ENCODE measurements around the gene CNTNAP5.

The CNTNAP5 gene

DNA sequence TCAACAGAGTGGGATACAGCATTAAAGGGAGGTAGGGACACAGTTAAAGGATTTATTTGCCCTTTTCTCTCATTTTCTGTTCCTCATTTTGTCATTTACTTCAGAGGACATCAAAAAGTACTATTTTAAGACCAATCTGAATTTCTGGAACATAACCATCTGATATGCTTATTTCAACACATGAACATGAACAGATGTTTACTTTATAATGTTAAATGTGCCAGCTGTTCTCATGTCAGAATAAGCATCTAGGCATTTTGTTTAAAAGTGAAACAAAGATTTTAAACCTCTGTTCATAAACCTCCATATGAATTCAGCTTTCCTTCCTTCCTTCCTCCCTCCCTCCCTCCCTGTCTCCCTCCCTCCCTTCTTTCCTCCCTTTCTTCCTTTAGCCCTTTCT, 677.7 kb downstream of the CNTNAP5 start:
- H3K36me3 Mint-ChIP-seq (ENCODE audit: low read depth) = no peaks in the 10 kb centered on the region
- H3K27me3 Mint-ChIP-seq = no peaks in the 10 kb centered on the region
- no peak overlapping the region for H3K4me3 Mint-ChIP-seq
- H3K27ac Mint-ChIP-seq = no peak overlapping the region
- peaks cover 12% of the 10 kb centered on the region for H3K9me3 Mint-ChIP-seq
- no peaks in the 10 kb centered on the region for H3K4me1 Mint-ChIP-seq (ENCODE audit: low read depth)

DNA sequence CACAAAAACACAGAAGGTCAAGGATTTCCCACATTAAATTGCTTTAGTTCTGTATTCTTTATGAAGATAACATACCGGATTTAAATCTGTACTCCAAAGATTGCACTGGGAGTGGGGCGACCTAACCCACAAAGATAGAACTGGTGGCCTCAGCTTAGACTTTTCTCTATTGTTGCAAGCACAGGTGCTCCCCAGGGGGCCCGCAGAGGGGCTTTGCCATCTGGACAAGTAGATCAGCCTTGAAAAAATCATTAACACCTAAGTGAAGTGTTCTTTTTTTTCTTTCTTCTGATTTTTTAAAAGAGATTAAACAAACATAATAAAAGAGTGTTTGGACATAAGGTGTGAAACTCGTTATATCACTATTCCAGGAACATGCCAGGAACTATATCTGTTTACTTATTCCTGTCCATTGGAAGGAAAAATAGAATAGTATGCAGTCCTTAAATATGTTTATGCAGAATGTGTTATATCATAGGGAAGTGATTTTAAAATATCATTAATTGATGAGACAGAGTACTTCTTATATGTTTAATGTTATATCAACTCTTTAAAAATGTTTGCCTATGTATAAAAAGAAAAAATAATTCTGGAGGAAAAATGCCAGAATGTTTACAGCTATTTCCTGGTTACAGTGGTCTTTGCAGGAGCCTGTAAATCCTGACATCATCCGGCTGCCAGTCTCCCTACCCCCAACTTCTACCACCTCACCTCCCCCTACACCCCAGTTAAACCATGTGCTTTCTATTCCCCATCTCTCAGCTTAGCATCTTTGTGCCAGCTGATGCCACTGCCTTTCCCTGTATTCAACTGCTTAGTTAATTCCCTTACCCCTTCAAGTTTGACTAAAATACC, 679.2 kb downstream of the CNTNAP5 start:
- Mint-ChIP-seq H3K9me3 (peaks cover 16% of the 10 kb centered on the region), H3K4me3 (no peak overlapping the region), H3K36me3 (ENCODE audit: low read depth) (no peaks in the 10 kb centered on the region), H3K27me3 (no peaks in the 10 kb centered on the region), H3K27ac (no peak overlapping the region), H3K4me1 (ENCODE audit: low read depth) (no peaks in the 10 kb centered on the region)

DNA sequence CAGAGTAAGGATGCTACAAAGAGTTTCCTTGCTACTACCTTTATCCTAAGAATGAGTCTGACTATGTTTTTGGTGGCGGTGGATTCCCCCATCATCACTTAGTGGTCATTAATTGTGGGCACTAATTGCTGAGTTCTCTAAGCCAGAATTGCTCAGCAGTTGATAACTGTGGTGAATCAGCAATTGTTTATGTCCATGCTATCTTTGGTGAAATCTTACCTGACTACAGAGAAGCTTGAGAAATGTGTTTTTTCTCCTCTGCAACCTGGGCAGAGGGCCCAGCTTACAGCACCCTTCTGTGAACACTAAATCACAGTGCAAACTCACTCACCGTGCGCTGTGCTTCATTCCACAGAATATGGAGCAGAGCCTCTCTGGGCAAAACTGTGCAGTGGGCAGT, 683.6 kb downstream of the CNTNAP5 start:
- H3K9me3 Mint-ChIP-seq = peaks cover 12% of the 10 kb centered on the region
- no peak overlapping the region for H3K27ac Mint-ChIP-seq
- no peaks in the 10 kb centered on the region for H3K4me1 Mint-ChIP-seq (ENCODE audit: low read depth)
- no peaks in the 10 kb centered on the region for H3K36me3 Mint-ChIP-seq (ENCODE audit: low read depth)
- no peak overlapping the region for H3K4me3 Mint-ChIP-seq
- H3K27me3 Mint-ChIP-seq = no peaks in the 10 kb centered on the region

DNA sequence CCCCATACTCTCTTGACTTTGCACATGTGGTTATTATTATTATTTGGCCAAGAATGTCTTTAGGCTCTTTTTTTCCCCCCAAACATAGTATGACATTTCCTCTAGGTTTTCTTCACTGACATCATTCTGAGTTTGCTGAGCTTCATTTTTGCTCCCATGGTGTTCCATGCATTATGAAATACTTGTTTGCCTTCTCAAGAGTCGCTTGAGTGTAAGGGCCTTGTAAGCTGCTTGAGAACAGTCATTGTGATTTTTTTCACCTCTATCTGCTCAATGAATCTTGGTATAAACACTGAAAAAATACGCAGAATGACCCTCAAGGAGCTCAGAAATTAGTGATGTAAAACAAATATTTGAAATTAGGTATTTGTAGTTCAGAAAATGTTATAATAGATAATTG, 688.9 kb downstream of the CNTNAP5 start:
- no peaks in the 10 kb centered on the region for H3K27me3 Mint-ChIP-seq
- no peaks in the 10 kb centered on the region for H3K9me3 Mint-ChIP-seq
- no peaks in the 10 kb centered on the region for H3K4me1 Mint-ChIP-seq (ENCODE audit: low read depth)
- no peaks in the 10 kb centered on the region for H3K36me3 Mint-ChIP-seq (ENCODE audit: low read depth)
- no peak overlapping the region for H3K27ac Mint-ChIP-seq
- no peak overlapping the region for H3K4me3 Mint-ChIP-seq

DNA sequence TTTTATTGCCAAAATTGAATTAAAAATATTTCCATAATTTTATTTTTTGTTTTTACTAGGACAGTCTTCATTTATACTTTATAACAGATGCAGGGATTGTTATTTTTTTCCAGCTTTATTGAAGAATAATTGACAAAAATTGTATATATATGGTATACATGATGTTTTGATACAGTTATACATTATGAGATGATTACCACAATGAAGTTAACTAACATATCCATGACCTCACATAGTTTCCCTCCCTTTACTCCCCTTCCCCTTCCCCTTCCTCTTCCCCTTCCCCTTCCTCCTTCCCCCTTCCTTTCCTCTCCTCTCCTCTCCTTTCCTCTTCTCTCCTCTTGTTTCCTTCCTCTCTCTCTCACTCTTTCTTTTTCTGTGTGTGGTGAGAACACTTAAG, 700.1 kb downstream of the CNTNAP5 start:
- H3K4me3 Mint-ChIP-seq = no peak overlapping the region
- H3K27ac Mint-ChIP-seq = no peak overlapping the region
- no peaks in the 10 kb centered on the region for H3K36me3 Mint-ChIP-seq (ENCODE audit: low read depth)
- no peaks in the 10 kb centered on the region for H3K4me1 Mint-ChIP-seq (ENCODE audit: low read depth)
- no peaks in the 10 kb centered on the region for H3K27me3 Mint-ChIP-seq
- H3K9me3 Mint-ChIP-seq = no peaks in the 10 kb centered on the region

DNA sequence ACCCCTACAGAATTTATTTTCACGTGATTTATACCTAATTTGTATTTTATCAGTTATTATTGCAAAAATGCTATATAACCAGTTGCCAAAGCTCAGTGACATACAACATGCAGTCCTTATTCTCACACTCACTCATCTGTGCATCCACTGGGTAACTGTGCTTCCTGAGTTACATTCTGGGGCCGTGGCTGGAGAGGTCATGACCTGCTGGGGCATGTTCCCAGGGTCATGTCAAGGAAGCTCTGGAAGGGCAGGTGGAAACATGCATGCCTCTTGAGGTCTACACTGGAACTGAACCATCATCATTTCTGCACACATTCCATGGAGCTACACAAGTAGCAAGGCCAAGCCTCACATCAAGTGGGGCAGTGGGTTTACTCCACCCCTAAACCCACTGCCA, 715.5 kb downstream of the CNTNAP5 start:
- H3K4me3 Mint-ChIP-seq = no peak overlapping the region
- H3K27ac Mint-ChIP-seq = no peak overlapping the region
- H3K27me3 Mint-ChIP-seq = no peaks in the 10 kb centered on the region
- peaks cover 5% of the 10 kb centered on the region for H3K9me3 Mint-ChIP-seq
- no peaks in the 10 kb centered on the region for H3K36me3 Mint-ChIP-seq (ENCODE audit: low read depth)
- H3K4me1 Mint-ChIP-seq (ENCODE audit: low read depth) = no peaks in the 10 kb centered on the region

DNA sequence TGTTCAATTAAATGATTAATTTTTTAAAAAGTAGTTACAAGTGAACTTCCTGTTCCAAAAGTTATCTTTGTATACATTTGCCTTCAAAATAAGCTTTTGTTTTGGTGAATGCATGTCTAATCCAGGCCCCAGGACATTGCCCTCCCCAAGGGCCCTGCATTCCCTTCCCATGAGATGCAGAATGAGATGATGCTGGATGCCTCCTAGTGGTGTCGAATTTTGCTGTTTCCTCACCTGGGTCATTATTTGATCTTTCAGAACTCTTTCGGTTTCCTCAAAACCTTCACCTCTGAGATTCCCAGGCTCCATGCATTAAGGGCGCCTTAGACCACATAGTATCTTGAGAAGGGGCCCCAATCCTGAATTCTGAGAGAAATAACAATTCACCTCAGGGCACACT, 728.8 kb downstream of the CNTNAP5 start:
- H3K4me1 Mint-ChIP-seq (ENCODE audit: low read depth) = no peaks in the 10 kb centered on the region
- no peak overlapping the region for H3K27ac Mint-ChIP-seq
- no peaks in the 10 kb centered on the region for H3K27me3 Mint-ChIP-seq
- no peaks in the 10 kb centered on the region for H3K9me3 Mint-ChIP-seq
- no peak overlapping the region for H3K4me3 Mint-ChIP-seq
- no peaks in the 10 kb centered on the region for H3K36me3 Mint-ChIP-seq (ENCODE audit: low read depth)

DNA sequence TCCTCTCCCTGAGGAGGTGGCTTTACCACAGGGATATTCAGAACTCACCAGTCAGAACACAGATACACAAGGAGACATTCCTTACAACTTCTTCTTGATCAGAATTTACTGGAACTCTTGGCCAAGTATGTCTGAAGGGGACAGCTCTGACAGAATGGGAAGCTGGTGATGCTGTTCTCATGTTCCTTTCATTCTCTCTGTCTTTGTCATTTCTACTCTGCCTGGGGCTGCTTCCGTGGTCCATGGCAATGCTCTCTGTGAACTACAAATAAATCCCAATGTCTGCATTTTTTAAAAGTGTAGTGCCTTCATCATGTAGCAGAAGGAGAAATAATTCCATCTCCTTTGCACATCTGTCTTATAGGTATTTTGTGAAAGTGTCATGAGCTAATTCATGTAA, 730.3 kb downstream of the CNTNAP5 start:
- Mint-ChIP-seq H3K4me3 (no peak overlapping the region), H3K27ac (no peak overlapping the region), H3K4me1 (ENCODE audit: low read depth) (no peaks in the 10 kb centered on the region), H3K27me3 (no peaks in the 10 kb centered on the region), H3K36me3 (ENCODE audit: low read depth) (no peaks in the 10 kb centered on the region), H3K9me3 (no peaks in the 10 kb centered on the region)

DNA sequence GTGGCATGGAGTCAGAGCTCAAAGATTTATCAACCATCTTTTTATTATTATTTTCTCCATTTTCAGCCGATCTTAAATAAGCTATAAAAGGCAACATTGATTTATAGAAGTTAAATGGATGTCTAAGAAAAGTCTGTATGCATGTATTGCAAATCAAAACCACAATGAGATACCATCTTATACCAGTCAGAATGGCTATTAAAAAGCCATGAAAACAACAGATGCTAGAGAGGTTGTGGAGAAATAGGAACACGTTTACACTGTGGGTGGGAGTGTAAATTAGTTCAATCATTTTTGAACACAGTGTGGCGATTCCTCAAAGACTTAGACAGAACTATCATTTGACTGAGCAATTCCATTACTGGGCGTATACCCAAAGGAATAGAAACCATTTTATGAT, 731.0 kb downstream of the CNTNAP5 start:
- Mint-ChIP-seq H3K27me3 (no peaks in the 10 kb centered on the region), H3K36me3 (ENCODE audit: low read depth) (no peaks in the 10 kb centered on the region), H3K27ac (no peak overlapping the region), H3K4me3 (no peak overlapping the region), H3K9me3 (no peaks in the 10 kb centered on the region), H3K4me1 (ENCODE audit: low read depth) (no peaks in the 10 kb centered on the region)

DNA sequence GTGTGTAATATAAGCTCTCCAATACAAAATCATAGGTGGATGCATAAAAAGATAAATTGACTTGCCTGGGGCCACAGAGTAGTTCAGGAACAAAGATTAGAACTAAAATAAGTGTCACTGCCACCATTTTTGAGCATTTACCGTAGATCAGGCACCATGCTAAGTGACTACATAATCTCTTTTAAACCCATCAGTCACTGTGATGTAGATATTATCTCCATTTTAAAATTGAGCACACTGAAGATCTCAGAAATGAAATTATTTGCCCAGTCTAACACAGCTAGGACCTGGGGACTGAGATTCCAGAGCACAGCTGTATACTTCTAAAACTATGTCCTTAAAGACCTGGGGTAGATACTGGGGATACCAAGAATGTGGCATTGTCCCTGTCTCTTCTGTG, 737.3 kb downstream of the CNTNAP5 start:
- no peaks in the 10 kb centered on the region for H3K36me3 Mint-ChIP-seq (ENCODE audit: low read depth)
- no peak overlapping the region for H3K27ac Mint-ChIP-seq
- no peaks in the 10 kb centered on the region for H3K4me1 Mint-ChIP-seq (ENCODE audit: low read depth)
- no peak overlapping the region for H3K4me3 Mint-ChIP-seq
- no peaks in the 10 kb centered on the region for H3K27me3 Mint-ChIP-seq
- H3K9me3 Mint-ChIP-seq = no peaks in the 10 kb centered on the region

DNA sequence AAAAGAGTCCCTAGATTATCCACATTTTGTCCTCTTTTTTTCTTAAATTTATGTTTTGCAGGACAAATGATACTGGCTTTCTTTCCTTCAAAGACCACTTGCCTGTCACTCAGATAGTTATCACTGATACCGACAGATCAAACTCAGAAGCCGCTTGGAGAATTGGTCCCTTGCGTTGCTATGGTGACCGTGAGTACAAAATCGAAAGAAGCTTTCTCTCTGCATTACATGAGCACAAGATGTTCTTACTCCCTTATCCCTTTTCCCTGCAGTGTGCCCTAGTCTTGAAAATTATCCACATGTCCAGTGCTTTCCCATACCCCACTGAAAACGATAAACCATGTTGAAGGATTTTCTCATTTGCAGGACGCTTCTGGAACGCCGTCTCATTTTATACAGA, 738.5 kb downstream of the CNTNAP5 start:
- H3K9me3 Mint-ChIP-seq = no peaks in the 10 kb centered on the region
- H3K27ac Mint-ChIP-seq = no peak overlapping the region
- no peak overlapping the region for H3K4me3 Mint-ChIP-seq
- no peaks in the 10 kb centered on the region for H3K4me1 Mint-ChIP-seq (ENCODE audit: low read depth)
- no peaks in the 10 kb centered on the region for H3K27me3 Mint-ChIP-seq
- H3K36me3 Mint-ChIP-seq (ENCODE audit: low read depth) = no peaks in the 10 kb centered on the region

DNA sequence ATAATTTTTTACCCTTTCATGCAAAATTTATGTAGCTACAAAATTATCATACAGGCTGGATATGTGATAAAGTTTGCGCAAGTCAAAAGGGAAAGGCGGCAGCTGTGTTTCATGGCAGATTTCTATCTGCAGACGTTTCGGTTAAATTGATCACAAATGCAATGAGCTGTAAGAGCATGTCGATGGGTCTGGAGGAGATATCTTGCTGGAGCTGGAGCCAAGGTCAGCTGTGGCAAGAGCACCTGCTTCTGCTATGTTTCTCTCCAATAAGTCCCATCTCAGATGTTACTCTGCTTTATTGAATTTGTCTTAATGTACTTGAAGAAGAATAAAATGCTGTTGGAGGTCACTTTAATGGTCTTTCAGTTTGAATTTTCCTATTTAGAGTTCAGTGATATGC, 749.7 kb downstream of the CNTNAP5 start:
- no peaks in the 10 kb centered on the region for H3K27me3 Mint-ChIP-seq
- H3K4me3 Mint-ChIP-seq = no peak overlapping the region
- H3K4me1 Mint-ChIP-seq (ENCODE audit: low read depth) = no peaks in the 10 kb centered on the region

DNA sequence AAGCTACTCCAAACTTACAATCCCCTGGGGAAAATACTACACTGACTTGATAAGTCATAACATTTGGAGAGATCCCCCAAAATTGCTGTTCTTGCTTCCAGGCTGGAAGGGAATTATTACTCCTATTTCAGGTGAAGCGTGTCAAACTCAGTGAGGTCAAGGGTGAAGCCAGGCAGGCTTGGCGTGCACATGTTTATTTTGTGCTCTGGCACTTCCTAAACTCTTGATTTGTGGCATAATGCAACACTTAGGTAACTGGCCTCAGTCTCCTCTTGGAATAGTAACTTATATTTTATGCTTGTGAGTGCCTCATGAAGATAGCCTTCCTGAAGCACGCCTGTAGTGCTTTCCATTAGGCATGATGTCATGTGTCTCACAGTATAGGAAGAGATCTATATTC, 751.2 kb downstream of the CNTNAP5 start:
- Mint-ChIP-seq H3K4me3 (no peak overlapping the region), H3K27ac (no peak overlapping the region), H3K4me1 (ENCODE audit: low read depth) (no peaks in the 10 kb centered on the region), H3K36me3 (ENCODE audit: low read depth) (no peaks in the 10 kb centered on the region), H3K9me3 (peaks cover 14% of the 10 kb centered on the region), H3K27me3 (no peaks in the 10 kb centered on the region)

More for the DNA sequence above, 749.7 kb downstream of the CNTNAP5 start:
- no peaks in the 10 kb centered on the region for H3K36me3 Mint-ChIP-seq (ENCODE audit: low read depth)
- peaks cover 16% of the 10 kb centered on the region for H3K9me3 Mint-ChIP-seq
- no peak overlapping the region for H3K27ac Mint-ChIP-seq

DNA sequence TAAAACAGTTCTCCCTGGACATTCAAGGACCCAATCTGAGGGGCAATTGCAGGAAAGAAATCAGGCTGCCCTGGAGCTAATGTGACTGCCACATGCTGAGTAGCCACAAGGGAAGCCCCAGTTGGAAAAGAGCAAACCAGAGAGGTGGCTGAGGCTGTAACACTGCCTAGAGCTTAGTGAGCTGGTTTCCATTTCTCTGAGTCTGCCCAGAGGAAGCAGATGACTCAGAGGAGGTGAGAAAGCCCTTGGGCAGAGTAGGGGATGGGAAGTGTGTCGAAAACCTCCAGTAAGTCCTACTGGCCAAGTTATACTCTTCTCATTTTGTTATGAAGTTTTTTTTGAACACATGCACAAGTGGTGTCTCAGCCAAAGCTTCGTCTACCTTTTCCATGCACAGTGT, 753.0 kb downstream of the CNTNAP5 start:
- Mint-ChIP-seq H3K9me3 (peaks cover 3% of the 10 kb centered on the region), H3K4me1 (ENCODE audit: low read depth) (no peaks in the 10 kb centered on the region), H3K36me3 (ENCODE audit: low read depth) (no peaks in the 10 kb centered on the region), H3K4me3 (no peak overlapping the region), H3K27ac (no peak overlapping the region), H3K27me3 (no peaks in the 10 kb centered on the region)

DNA sequence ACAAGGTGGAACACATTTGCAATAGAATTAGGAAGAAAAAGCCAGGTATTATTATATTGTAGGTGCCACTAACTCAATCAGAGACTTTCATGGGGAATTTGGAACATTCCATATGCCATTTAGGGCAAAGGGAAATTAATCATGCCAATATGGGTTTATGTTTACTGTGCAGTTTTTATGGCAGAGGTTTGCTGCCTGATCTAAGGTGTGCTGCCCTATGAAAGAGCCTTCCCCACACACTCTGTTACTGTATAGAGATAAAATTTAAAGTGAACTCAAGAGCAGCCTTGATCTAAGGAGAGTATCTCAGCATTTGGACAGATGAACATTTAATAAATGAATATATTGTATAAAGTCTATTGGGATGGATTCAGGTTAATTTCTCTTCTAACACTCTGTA, 771.6 kb downstream of the CNTNAP5 start:
- Mint-ChIP-seq H3K9me3 (no peaks in the 10 kb centered on the region), H3K36me3 (ENCODE audit: low read depth) (no peaks in the 10 kb centered on the region), H3K27me3 (no peaks in the 10 kb centered on the region), H3K27ac (no peak overlapping the region), H3K4me1 (ENCODE audit: low read depth) (no peaks in the 10 kb centered on the region), H3K4me3 (no peak overlapping the region)

DNA sequence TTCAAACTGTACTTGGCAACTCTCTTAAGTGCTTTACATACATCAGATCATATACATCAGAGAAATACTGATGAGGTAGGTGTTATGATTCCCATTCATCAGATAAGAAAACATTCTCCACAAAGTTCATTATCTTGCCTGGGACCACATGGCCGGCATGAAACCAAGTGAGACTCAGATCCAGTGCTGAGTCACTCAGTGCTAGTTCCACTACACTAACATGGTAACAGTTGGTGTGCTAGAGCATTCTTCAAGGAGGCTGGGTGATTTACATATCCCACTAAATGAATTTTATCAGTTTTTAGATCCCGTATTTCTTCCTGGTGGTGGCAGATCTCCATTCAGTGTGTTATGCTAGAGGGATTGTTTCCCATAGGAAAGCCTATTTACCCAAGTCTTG, 772.0 kb downstream of the CNTNAP5 start:
- Mint-ChIP-seq H3K4me1 (ENCODE audit: low read depth) (no peaks in the 10 kb centered on the region), H3K4me3 (no peak overlapping the region), H3K27me3 (no peaks in the 10 kb centered on the region), H3K36me3 (ENCODE audit: low read depth) (no peaks in the 10 kb centered on the region), H3K9me3 (no peaks in the 10 kb centered on the region), H3K27ac (no peak overlapping the region)
